NCI-H1930 (cell line): Measurements from ENCODE around the gene B3GNT3.
"Not testable (repeated sequence)": the region's sequence is repeated elsewhere in the genome, so short reads cannot be mapped to it uniquely, and the experiment has no call there.

Experiments used
- DNase-seq, 2 experiments: peaks; one replicate each; lab custom pipeline; 2025; lab: John Stamatoyannopoulos, UW

B3GNT3 gene

GRCh38 chr19:17796838-17797423 is 2.0 kb downstream of the B3GNT3 start:
- DNase-seq: no peak

DNA sequence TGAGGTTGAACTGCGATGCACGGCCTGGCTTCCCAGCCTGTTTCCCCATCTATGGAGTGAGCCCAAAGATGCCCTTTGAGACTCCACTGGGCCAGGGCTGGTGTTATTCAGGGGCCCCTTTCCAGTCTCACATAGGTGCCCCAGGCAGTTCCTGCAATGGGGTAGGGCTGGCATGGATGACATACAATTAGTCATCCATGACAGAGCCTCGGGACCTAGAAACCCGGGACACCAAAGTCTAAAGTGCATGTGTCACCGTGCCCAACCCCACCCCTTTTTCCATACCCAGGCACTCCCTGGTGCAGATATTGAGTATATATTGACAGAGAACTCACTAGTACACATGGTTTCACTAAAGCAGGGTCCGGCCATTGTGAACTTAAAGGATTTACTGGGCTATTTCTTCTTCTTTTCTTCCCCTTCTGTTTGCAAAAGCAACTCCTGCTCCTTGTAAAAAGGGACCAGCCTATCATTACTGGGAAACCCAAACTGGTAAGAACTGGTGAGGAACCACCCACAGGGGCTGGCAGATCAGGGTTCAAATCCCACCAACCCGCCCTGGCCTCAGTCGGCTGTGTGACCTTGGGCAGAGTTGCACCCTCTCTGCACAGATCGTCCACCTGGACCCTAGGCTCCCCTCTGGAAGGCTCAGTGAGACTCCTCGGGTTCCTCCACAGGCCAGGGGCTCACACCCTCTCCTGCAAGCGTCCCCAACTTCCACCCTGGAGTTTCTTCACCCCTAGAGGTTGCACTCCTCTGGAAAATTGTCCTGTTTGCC is 2.7 kb downstream of the B3GNT3 start:
- no peak for DNase-seq

DNA sequence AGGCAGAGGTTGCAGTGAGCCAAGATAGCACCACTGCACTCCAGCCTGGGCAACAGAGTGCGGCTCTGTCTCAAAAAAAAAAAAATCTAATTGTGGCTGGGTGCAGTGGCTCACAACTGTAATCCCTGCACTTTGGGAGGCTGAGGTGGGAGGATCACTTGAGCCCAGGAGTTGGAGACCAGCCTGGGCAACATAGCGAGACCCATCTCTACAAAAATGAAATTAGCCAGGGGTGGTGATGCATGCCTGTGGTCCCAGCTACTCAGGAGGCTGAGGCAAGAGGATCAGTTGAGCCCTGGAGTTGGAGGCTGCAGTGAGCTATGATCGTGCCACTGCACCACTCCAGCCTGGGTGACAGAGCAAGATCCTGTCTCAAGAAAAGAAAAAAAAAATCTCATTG is 3.7 kb downstream of the B3GNT3 start:
- DNase-seq: not testable (repeated sequence)

GRCh38 chr19:17802137-17802858 is 7.4 kb downstream of the B3GNT3 start:
- no peak for DNase-seq

DNA sequence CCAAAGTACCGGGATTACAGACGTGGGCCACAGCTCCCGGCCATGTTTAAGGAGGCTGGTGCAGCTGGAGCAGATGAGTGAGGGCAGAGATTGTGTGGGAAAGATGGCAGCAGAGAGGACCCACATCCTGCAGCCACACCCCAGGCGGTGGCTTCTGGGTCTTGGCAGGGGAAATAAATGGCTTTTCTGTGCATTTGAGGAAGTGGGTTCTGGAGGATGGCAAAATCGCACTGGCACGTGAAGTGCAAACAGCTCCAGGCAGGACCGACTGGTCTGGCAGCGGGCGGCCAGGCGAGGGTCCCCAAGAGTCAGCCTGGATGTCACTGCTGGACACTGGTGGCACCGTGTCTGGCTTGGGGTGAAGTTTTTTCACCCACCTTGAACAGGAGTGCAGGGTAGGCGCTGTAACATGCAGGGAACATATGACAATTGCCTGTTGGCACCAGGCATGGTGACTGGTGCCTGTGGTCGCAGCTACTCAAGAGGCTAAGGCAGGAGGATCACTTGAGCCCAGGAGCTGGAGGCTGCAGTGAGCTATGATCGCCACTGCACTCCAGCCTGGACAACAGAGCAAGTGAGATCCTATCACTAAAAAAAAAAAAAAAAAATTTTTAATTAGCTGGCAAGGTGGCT is 8.4 kb downstream of the B3GNT3 start:
- no peak for DNase-seq

DNA sequence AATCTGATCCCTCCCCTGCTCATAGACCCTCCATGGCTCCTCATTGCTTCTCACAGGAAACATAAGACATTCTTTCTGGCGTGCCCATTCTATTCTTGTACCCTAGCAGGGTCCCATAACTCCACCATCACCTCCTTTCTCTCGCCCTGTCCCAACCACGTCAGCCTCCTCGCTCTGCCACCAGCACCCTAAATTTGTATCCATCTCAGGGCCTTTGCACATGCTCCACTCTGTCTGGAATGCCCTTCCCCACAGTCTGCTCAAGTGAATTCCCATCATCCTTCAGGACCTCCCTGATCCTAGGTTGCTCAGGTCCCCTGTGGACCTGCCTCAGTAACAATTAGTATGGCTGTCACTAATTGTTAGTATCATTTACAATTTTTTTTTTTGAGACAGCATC is 10.5 kb downstream of the B3GNT3 start:
- no peak for DNase-seq

DNA sequence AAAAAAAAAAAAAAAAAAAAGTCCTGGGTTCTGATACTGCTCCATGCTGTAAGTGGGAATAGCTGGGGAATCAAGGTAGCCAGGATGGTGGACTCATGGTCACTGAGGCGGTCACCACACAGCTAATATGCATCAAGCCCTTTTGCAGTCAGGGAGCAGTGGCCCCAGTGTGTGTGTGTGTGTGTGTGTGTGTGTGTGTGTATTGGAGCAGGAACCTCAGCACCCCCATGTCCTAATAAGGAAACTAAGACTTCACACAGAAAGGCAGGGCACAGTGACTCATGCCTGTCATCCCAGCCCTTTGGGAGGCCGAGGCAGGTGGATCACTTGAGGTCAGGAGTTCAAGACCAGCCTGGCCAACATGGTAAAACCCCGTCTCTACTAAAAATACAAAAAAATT is 12.0 kb downstream of the B3GNT3 start:
- no peak for DNase-seq

DNA sequence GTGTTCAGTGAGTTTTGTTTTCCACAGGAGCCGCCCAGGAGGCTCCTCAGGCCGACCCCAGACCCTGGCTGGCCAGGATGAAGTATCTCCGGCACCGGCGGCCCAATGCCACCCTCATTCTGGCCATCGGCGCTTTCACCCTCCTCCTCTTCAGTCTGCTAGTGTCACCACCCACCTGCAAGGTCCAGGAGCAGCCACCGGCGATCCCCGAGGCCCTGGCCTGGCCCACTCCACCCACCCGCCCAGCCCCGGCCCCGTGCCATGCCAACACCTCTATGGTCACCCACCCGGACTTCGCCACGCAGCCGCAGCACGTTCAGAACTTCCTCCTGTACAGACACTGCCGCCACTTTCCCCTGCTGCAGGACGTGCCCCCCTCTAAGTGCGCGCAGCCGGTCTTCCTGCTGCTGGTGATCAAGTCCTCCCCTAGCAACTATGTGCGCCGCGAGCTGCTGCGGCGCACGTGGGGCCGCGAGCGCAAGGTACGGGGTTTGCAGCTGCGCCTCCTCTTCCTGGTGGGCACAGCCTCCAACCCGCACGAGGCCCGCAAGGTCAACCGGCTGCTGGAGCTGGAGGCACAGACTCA is 12.9 kb downstream of the B3GNT3 start:
- DNase-seq: no peak

DNA sequence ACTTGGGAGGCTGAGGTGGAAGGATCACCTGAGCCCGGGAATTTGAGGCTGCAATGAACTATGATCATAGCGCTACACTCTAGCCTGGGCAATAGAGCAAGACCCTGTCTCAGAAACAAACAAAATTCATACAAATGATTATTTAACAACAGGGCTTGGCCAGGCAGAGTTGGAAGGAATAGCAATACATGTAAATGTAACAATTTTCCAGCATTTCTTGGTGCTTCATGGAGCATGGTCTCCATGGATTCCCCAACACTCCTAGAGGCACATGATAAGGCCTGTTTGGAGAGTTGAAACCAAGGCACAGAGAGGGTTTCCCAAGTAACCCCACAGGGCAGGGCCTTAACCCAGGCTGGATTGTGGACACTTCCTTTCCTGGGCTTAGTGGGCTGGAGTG is 16.2 kb downstream of the B3GNT3 start:
- DNase-seq: no peak

GRCh38 chr19:17811681-17812080 is 16.7 kb downstream of the B3GNT3 start:
- DNase-seq: no peak

- DNase-seq: no peak
Measured at GRCh38 chr19:17812099-17812498, 17.2 kb downstream of the B3GNT3 start.

GRCh38 chr19:17817668-17818363 is 22.9 kb downstream of the B3GNT3 start:
- DNase-seq: no peak

- DNase-seq: no peak
Measured at GRCh38 chr19:17821190-17821589, 26.3 kb downstream of the B3GNT3 start, which contains the start of gene INSL3. INSL3 (minus strand) TSS chr19:17821519; CDS start chr19:17821506, 13 bp downstream.

- DNase-seq: no peak
Measured at GRCh38 chr19:17824339-17824738, 29.4 kb downstream of the B3GNT3 start.

DNA sequence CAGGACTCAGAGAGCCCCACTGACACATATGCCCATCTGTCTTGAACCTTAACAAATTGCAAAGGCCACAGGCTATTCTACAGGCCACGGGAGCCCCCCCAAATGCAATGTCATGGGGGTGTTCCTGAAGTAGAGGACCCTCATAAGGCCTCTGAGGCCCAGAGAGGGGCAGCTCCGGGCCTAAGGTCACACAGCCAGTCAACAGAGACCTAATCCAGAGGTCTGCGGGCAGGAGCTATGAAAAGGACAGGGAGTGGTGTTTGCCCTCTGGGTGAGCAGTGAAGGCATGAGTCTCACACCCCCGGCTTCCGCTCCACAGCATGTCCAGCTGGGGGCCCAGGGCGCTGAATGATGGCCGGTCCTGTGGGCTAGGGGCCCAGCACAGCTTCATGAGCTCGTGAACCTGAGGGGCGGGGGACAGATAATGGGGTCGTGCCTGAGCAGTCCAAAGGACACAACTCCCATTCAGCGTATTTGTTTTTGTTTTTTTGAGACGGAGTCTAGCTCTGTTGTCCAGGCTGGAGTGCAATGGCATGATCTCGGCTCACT is 31.6 kb downstream of the B3GNT3 start:
- no peak for DNase-seq

DNA sequence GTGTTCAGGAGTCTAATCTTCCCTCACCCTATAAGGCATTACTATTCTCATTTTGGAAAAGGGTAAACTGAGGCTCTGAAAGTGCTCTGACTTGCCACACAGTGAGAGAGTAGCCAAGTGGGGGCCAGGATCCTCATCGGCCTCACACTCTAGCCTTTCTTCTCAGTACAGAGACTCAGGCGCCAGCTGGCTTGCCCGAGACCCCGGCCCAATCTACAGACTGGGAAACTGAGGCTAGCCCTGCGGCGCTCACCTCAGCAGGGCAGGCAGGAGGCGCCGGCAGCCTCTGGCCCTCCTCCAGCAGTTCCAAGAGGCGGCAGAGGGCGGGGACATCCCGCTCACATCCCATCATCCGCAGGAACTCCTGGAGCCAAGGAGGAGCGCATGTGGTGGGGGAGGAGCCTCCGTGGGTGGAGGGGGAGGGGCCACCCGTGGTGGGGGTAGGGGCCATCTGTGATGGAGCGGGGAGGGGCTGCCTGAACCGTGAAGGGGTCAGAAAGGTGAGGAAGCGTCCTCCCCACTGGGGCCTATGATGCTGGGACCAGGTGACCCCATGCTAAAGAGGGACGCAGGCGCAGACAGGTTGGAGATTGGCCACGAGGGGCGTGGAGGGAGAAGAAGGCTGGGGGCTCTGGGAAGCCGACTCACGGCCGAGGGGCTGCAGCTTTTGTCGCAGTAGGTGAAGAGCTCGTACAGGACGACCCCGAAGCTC is 35.1 kb downstream of the B3GNT3 start:
- DNase-seq: peak; percentile 14 to 34

GRCh38 chr19:17830567-17831418 is 35.9 kb downstream of the B3GNT3 start:
- DNase-seq: peak; percentile 49 to 58

DNA sequence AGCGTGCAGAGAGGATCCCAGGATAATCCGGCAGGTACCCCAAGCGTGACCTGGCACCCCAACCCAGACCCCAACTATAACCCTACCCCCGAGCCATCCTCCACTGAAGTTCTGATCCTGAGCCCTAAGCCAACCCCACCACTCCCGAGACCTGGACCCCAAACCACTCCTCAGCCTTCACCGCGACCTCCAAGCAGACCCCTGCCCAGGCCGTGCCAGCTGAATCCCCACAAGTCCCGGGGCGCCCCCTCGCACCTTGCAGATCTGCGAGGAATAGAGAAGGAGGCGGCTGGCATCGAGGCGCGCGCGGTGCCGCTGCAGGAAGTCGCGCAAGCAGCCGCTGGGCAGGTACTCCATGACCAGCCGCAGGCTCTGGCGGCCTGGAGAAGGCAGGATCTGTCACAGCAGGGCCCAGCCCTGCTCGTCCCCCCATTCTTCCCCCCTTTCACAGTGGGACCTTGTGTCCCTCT is 36.5 kb downstream of the B3GNT3 start:
- no peak for DNase-seq

DNA sequence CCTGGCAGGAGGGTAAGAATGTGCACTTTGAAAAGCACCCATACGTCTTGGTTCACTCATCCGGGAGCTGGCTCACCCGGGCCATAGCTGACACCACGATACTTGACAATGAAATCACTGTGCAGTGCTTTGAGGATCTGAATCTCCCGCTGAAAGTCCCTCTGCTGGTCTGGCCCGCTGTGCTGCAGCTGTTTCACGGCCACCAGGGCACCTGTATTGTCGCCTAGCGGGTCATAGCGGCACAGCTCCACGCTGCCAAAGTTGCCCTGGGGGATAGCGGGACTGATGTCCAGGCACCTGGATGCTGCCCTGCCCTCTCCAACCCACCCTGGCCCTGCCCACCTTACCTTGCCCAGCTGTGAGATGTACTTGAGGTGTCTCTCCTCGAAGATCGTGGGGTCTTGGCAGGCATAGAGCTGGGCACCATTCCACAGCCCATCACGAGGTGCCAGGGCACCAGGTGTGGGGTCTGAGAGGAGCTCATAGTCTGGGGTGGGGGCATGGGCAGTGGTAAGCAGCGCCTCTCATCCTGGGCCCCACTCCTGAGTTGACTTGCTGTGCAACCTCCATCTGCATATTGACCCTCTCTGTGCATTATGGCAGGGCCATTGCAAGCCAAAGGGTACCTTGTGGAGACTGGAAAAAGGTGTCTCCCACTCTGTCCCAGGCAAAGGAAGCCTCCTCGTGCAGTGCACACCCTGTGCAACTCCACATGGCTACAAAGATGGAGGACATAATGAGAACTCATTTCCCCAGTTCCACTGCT is 37.7 kb downstream of the B3GNT3 start:
- no peak for DNase-seq
